NCI-H748 (cell line): Measurements from ENCODE around the gene TAAR8.
"Not testable (repeated sequence)": the region's sequence is repeated elsewhere in the genome, so short reads cannot be mapped to it uniquely, and the experiment has no call there.

Source experiments
- DNase-seq: peaks from one replicate; lab custom pipeline; 2025; ENCODE audit not compliant: unreplicated experiment; lab: John Stamatoyannopoulos, UW

Gene TAAR8, protein sequence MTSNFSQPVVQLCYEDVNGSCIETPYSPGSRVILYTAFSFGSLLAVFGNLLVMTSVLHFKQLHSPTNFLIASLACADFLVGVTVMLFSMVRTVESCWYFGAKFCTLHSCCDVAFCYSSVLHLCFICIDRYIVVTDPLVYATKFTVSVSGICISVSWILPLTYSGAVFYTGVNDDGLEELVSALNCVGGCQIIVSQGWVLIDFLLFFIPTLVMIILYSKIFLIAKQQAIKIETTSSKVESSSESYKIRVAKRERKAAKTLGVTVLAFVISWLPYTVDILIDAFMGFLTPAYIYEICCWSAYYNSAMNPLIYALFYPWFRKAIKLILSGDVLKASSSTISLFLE

DNA sequence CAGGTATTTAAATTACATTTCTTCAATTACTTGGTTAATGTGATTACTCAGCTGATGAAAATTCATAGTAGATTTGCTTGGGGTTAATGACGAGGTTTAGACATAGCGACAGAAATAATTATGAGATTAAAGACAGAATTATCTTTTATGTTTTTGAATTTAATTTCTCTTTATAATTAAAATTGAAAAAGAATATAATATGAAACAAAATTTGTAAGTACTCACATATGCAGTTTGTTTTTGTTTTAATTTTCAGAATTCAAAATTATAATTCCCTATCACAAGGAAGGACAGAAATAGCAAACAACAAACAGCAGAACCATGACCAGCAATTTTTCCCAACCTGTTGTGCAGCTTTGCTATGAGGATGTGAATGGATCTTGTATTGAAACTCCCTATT lies at the start of gene TAAR8:
TAAR8 (plus strand) TSS at position 301 of the 400 bp plus-strand sequence; CDS start at position 322, 21 bp downstream.
- DNase-seq: no peak

DNA sequence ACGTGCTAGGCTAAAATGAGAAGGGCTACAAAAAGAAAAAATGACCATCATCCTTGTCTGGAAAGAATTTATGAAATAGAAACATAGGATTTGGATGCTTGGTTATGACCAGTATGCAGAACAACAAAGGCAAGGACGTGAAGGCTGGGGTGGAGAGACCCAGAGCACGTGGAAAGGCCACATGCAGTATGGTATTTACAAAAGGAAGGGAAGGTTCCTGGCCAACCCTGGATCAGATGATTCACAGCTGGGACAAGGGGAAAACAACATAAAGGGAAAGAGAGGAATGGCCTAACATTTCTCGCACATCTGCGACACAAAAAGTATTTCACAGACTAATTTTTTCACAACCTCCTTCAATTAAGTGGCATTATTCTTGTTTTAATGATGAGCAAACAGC lies 47.7 kb upstream of the TAAR8 start:
- DNase-seq: no peak

DNA sequence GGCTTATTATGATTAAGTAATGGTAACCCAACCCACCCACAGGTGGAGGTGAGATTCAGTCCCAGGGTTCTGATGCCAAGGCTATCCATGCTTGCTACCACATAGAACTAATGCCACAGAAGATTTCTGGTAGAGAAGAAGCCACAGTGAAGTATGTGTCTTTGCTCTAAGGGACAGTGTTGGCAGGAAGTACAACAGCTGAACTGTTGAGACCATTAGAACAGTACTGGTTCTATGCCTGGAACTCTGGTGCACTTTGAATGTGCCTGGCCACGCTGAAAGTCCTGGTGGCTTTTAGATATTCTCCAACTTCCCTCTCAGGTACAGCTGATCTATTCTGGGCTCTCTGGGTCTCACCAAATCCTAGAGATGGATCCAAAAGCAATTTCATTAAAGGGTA lies 47.3 kb upstream of the TAAR8 start:
- no peak for DNase-seq

DNA sequence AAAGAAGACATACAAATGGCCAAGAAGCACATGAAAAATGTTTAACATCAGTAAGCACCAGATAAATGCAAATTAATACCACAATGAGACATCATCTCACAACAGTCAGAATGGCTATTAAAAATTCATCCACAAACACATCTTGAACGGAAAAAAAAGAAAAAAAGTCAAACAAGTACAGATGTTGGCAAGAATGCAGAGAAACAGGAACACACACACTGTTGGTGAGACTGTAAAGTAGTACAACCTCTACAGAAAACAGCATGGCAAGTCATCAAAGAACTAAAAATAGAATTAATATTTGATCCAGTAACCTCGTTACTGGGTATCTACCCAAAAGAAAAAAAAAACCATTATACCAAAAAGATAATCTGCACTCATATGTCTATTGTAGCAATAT lies 46.0 kb upstream of the TAAR8 start:
- DNase-seq: no peak

DNA sequence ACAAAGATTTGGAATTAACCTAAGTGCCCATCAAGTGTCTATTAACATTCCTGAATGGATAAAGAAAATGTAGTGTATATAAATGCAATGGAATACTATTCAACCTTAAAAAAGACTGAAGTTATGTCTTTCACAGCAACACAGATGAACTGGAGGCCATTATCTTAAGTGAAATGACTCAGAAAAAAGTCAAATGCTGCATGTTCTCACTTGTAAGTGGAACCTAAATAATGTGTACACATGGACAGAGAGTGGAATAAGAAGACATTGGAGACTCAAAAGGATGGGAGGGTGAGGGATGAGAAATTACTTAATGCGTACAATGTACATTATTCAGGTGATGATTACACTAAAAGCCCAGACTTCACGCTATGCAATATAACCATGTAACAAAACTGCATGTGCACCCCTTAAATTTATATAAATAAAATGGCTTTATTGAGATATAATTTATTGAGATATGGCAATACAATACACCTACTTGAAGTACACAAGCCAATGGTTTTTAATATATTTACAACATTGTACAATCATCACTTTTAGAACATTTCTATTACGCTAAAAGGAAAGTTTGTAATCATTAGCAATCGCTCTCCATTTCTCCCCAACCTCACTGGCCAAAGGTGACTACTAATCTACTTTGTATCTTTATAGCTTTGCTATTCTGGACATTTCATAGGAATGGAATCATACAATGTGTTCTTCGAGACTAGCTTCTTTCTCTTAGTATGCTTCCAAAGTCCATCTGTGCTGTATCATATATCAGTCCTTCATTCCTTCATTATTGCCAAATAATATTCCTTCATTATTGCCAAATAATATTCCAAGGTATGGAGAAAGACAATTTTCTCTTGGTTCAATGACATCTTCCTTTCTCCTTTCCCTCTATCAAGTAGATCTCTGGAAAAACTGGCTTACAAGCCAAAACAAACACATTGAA lies 45.3 kb upstream of the TAAR8 start:
- DNase-seq: no peak

DNA sequence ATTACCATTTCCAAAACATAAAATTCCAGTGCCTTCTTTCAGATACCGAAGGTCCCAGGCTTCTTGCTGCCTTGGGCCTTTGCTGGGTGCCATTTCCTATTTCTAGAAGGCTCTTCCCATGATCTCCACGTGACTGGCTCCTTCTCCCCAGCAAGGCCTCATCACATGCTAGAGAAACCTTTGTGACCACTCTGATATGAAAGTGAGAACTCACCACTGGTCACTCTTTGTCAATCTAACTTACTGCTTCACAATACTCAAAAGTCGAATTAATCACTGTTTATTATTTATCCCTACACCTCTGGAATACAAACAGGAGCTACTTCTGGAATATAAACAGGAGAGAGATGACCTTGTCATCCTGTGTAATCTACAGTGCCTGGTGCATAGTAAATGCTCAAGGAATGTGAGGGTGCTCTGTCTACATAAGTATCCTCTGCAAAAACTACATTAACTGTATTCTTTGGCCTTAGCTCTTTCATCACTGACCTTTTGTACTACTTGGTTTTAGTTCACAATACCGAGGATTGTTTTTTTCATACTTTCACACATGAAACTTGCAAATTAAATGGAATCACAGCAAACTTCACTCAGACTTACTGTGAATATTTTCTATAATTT lies 41.2 kb upstream of the TAAR8 start:
- no peak for DNase-seq

DNA sequence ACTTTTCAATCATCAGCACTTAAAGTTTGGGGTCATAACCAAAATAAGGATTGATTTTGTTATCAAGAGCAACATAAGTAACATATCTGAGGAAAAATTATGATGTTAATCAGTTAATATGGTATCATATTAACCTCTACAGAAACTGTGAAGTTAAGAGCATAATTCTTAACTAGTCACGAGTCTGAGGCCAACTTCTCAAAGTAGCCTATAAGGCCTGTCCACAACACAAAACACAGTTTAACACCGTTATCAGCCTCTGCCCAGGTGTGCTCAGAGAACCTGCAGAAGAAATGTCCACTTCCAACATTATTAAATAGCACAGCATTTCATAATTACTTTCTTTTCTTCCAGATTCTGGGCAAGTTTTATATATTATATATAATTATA lies 40.6 kb upstream of the TAAR8 start:
- DNase-seq: no peak

DNA sequence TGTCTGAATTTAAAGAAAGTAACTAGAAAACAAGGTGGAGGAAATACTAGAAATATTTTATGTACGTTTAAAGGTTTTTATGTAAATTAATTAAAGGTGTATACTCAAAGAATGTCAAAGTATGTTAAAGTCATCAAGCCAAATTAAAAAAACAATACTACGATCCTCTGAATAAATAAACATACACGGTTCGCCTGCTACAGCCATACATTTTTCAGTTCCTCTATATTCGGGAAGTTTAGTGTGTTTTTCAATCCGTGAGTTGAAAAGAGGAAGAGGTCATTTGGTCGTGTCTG lies 40.2 kb upstream of the TAAR8 start:
- no peak for DNase-seq

DNA sequence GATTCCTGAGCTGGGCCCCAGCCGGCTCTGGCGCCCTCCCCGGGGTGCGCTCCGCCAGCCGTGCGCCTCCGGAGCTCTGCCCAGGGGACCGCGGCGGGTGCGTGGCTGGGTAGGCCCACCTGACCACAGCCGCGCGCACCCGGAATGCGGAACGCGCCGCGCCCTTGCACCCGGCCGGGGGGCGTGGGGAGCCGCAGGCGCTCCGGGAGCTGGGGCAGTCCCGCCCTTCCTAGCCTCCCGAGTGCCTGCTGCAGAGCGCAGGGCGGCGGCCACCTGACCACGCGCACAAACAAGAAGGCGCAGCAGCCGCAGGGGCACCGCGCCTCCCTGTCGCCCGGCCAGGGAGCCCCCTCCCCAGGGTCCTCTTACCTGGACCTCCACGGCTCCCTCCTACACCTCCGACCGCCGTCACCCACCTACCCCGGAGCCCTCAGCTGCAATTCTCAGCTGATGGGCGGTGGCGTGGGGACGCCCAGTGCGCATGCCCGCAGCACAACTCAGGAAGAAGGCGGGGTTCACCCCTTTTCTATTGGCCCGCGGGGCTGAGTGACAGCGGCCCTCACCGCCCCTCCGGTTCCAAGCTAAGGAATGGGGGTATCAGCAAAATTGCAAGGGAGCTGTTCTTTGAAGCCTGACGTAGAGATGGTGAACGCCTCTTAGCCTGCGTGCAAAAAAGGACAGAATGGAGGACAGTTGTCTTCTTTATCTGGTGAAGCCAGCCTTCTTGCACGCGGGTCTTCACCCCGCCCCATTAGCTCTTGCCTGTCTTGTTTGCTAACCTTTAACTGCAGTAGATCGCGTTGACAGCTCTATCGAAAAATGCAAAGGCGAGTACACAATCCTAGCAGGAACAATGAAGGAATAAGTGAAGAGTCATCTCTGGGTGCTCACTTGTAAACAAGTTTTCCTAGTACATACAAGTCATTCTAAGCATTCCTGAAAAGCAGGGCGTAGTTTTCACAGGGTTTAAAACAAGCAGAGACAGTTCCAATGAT lies 39.5 kb upstream of the TAAR8 start, which contains the start of gene STX7:
STX7 (minus strand) TSS at position 479 of the 995 bp plus-strand sequence. CDS start 9,586 bp downstream, outside the sequence.
- peak; percentile 91 for DNase-seq

DNA sequence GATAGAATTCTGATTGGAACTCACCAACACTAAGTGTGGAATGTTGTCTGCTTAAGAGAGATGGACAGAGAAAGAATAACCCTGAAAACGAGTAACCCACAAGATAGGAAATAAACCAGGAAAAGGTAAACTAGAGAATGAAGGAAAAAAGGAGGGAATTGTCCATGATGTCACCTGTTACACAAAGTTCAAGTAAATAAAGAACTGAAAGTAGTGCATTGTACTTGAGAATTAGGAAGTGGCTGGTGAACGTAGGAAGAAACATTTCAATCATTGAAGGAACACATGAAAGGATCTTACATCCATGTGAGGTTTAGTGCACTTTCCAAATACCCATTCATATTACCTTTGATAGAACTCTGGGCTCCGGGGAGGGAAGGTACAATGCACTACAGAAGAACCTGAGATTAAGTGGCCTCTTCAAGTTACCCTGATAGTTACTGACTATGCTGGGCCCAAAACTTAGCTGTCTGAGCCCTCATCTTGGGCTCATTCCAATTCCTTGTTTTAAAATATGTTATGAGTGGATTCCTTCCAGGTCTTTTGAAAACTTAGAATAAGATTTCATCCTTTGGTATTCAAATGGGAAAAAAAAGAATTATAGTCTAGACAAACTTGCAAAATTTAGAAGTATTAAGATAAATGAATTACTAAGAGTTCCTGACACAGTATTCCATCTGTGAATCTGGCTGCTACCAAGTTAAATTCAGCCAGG lies 38.5 kb upstream of the TAAR8 start:
- no peak for DNase-seq

DNA sequence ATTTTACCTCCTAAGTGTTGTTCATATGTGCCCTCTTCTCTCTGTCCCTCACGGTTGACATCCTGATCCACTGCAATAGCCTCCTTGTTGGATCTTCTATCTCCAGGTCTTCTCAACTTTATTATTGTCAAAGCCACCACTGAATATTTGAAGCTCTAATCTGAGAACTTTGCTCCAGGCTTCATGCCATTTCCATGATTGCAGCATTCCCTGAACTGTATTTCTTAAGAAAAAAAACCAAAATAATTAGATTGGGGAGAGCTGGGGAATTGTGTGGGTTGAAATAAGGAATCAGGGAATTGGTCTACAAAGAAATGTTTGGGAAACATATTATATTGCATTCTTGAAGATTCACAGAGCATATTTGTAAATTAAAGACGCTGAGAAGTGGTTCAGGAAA lies 37.1 kb upstream of the TAAR8 start:
- DNase-seq: no peak

DNA sequence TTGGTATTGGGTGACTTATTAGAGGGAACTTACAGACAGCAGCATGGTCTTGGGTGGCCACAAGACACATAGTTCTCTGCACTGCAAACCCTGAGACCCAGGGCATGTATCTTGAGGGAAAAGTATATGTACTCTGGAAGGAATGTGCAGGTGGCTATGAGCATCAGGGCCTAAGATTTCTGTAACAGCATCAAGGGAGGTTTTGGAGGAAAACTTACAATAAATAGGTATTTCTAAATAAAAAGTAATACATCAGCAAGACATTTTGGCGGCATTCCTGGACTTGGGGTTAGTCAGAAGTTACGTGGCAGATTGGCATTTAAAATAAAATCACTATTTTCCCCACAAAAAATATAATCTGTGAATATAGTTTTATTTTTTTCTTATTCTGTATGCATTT lies 31.5 kb upstream of the TAAR8 start:
- DNase-seq: no peak

DNA sequence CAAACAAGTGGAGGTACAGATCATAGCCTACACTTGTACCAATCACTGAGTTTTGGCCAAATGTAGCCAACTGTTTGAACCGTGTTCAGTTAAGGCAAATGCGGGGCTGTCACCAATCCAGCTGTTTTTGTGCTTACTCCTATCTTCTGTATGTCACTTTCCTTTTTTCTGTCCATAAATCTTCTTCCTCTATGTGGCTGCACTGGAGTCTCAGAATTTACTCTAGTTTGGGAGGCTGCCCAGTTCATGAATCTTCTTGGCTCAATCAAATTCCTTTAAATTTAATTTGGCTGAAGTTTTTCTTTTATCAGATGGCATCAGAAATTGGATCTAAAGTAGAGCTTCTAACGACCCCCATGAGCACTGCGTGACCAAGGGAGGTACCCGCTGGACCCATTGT lies 27.8 kb upstream of the TAAR8 start:
- no peak for DNase-seq

DNA sequence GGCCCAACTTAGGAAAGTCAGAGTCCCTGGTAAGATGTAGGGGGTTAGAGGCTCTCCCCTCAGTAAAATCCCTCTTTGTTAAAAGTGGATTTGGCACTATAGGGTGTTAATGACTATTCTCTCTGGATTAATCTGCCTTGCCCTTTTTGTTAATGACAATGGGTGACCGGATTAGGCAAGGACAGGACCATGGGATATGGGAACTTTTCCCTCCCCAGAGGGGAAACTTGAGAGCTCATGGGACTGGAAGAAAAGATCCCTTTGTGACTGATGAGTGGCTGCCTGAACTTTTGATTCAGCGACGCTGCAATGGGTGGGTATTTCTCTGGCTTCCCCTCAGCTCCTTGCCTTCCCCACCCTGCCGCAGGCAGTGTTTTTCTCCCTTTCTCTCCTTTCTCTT lies 26.6 kb upstream of the TAAR8 start:
- no peak for DNase-seq

DNA sequence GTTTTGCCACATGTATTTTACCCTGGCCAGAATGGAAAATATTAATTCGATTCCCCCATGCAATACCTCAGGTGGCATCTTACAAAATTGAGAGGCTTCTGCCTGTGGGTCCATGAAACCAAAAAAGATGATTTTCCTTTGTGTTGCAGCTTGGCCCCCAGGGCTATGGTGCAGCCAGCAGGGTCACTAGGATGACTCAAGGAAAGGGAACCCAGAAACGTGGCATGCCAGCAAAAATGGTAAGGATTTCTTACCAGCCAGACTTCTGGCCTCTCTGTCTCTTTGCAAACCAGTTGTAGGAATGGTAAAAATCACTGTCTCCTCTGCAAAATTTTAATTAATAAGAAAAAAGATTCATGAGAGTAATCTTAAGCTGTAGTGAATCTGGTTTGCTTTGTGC lies 26.0 kb upstream of the TAAR8 start:
- no peak for DNase-seq

DNA sequence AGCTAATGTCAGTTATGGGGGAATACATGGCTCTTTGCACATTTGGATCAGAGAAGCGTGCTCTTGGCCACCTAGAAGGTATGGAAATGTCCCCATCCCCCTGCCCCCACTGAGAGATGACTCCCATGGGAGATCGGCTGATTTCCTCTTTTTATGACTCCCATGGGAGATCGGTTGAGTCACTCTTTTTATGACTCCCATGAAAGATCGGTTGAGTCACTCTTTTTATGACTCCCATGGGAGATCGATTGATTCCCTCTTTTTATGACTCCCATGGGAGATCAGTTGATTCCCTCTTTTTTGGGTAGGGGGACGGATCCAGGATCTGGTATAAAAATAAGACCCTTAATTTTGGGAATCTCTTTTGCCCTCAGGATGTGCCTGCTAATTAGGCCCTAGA lies 24.7 kb upstream of the TAAR8 start:
- no peak for DNase-seq

DNA sequence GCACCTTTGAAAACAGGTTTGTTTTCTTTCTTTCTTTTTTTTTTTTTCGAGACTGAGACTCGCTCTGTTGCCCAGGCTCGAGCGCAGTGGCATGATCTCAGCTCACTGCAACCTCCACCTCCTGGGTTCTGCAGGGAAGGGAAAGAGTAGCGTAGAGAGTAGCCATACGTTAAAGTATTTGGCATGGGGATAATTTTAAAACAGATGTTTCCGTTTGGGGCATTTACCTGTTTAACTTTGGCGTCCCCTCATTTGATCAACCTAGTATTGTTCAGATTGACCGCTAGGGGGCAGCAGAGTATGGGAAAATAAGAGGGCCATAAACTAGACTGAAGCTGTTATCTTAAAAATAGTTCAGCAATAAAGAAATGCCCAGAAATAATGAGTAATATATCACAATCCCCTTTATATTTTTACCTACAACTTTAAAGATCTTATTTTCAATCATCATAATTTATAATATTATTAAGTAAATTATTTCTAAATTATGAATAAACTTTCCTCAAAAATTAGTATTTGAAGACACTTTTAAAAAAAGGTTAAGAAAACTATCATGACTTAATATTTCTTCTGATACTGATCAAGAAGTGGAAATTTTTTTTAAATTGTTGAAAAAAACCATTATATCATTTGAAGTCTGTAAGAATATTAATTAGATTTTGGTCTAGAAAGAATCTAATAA lies 22.0 kb upstream of the TAAR8 start:
- peak; percentile 61 for DNase-seq

DNA sequence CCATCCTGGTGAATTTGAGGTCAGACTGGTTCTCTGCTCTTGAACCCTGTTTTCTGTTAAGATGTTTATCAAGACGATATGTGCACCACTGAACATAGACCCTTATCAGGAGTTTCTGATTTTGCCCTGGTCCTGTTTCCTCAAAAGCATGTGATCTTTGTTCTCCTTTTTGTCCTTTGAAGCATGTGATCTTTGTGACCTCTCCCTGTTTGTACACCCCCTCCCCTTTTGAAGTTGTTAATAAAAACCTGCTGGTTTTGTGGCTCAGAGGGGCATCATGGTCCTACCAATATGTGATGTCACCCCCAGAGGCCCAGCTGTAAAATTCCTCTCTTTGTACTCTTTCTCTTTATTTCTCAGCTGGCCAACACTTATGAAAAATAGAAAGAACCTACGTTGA lies 17.9 kb upstream of the TAAR8 start:
- not testable (repeated sequence) for DNase-seq

DNA sequence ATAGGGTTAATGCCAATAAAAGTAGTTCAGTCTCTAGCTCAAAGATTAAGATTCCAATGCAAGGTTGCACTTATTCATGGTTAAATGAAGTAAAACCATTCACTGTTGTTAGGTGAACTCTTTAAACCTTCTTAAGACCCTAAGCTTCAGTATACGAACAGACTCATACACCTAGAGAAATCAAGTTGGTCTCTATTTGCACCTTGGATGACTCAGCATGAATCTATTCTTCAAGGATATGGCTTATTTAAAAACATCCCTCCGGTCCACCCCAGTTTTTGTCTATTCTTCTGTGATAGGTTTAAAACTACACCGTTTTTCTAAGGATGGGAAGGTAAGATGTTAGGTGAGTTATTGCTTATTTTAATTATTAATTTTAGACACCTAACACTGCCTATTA lies 15.3 kb upstream of the TAAR8 start:
- no peak for DNase-seq
